Measurements from ENCODE around the gene RHOF. TPM values are rescaled to one million over a fixed set of nuclear protein-coding genes. Genes with fewer than 3 reads are reported as not detected.

RHOF gene
- total RNA-seq, 1 experiment from 2014 or later = 232 TPM

- CTCF ChIA-PET = no interaction called here
- H3K4me2 ChIP-seq (ENCODE audit: low read length) = no peak overlapping the region
- no peaks in the 10 kb centered on the region for H3K9me2 ChIP-seq (replicated peaks; ENCODE audit: low read length)
- H3K4me3 ChIP-seq (ENCODE audit: low read length) = no peak overlapping the region
- no peak overlapping the region for H3K27ac ChIP-seq (ENCODE audit: low read length)
- no peaks in the 10 kb centered on the region for H3K27me3 ChIP-seq (ENCODE audit: low read length)
- H3K79me2 ChIP-seq (ENCODE audit: low read length) = 0 out of 2 replicates have a peak, but pooled peaks cover 4% of the 10 kb centered on the region
- no peaks in the 10 kb centered on the region for H3F3A ChIP-seq (ENCODE audit: low read length, unreplicated experiment)
- no peaks in the 10 kb centered on the region for H4K20me1 ChIP-seq (ENCODE audit: low read length)
- no peak for TF ChIP-seq EZH2 (IDR thresholded peaks at IDR 0.05; ENCODE audit: low read length, unreplicated experiment)
- no peak for TF ChIP-seq CTCF (conservative IDR thresholded peaks at IDR 0.05; ENCODE audit: low read depth, low read length)
- TF ChIP-seq EZH2phosphoT487 (IDR thresholded peaks at IDR 0.05; ENCODE audit: borderline replicate concordance, low read length) = no peak
- no peak overlapping the region for H3K9ac ChIP-seq (ENCODE audit: low read length)
- BruUV-seq (replicated peaks) = no TSS peak
- H2AFZ ChIP-seq (ENCODE audit: low read length) = no peak overlapping the region
- ATAC-seq (no peak), DNase-seq (no peak)
- H3K4me1 ChIP-seq (ENCODE audit: insufficient read depth, low read length) = no peaks in the 10 kb centered on the region
- POLR2A ChIA-PET (ENCODE audit: unreplicated experiment) = no interaction called here
- no peaks in the 10 kb centered on the region for H3K36me3 ChIP-seq (ENCODE audit: low read depth, low read length)
- intact Hi-C loops (cut with micrococcal nuclease) = no loop called here
- H3K9me3 ChIP-seq (ENCODE audit: low read length) = no peaks in the 10 kb centered on the region
Observed at GRCh38 chr12:121733849-121734248, 59.6 kb downstream of the RHOF start.

- no peak overlapping the region for H3K27ac ChIP-seq (ENCODE audit: low read length)
- intact Hi-C loops (cut with micrococcal nuclease) = no loop called here
- no peaks in the 10 kb centered on the region for H3K27me3 ChIP-seq (ENCODE audit: low read length)
- BruUV-seq (replicated peaks) = no TSS peak
- no peak overlapping the region for H3K9ac ChIP-seq (ENCODE audit: low read length)
- ChIA-PET POLR2A (ENCODE audit: unreplicated experiment) (no interaction called here), CTCF (no interaction called here)
- TF ChIP-seq EZH2 (IDR thresholded peaks at IDR 0.05; ENCODE audit: low read length, unreplicated experiment) = no peak
- no peak for TF ChIP-seq EZH2phosphoT487 (IDR thresholded peaks at IDR 0.05; ENCODE audit: borderline replicate concordance, low read length)
- TF ChIP-seq CTCF (conservative IDR thresholded peaks at IDR 0.05; ENCODE audit: low read depth, low read length) = no peak
- no peaks in the 10 kb centered on the region for H3K36me3 ChIP-seq (ENCODE audit: low read depth, low read length)
- H3F3A ChIP-seq (ENCODE audit: low read length, unreplicated experiment) = no peaks in the 10 kb centered on the region
- H2AFZ ChIP-seq (ENCODE audit: low read length) = no peak overlapping the region
- no peaks in the 10 kb centered on the region for H3K9me2 ChIP-seq (replicated peaks; ENCODE audit: low read length)
- no peaks in the 10 kb centered on the region for H3K4me1 ChIP-seq (ENCODE audit: insufficient read depth, low read length)
- ATAC-seq (peak; percentile 71), DNase-seq (peak; percentile 60)
- no peak overlapping the region for H3K4me3 ChIP-seq (ENCODE audit: low read length)
- no peaks in the 10 kb centered on the region for H4K20me1 ChIP-seq (ENCODE audit: low read length)
- 0 out of 2 replicates have a peak, but pooled peaks cover 9% of the 10 kb centered on the region for H3K79me2 ChIP-seq (ENCODE audit: low read length)
- H3K4me2 ChIP-seq (ENCODE audit: low read length) = no peak overlapping the region
- H3K9me3 ChIP-seq (ENCODE audit: low read length) = no peaks in the 10 kb centered on the region
Observed at GRCh38 chr12:121731473-121731872, 62.0 kb downstream of the RHOF start.

GRCh38 chr12:121729021-121729420, 64.5 kb downstream of the RHOF start:
- BruUV-seq (replicated peaks) = no TSS peak

More at GRCh38 chr12:121729021-121729420, 64.5 kb downstream of the RHOF start:
- TF ChIP-seq EZH2 (IDR thresholded peaks at IDR 0.05; ENCODE audit: low read length, unreplicated experiment) (no peak), EZH2phosphoT487 (IDR thresholded peaks at IDR 0.05; ENCODE audit: borderline replicate concordance, low read length) (no peak), CTCF (conservative IDR thresholded peaks at IDR 0.05; ENCODE audit: low read depth, low read length) (no peak)
- ChIA-PET CTCF (no interaction called here), POLR2A (ENCODE audit: unreplicated experiment) (no interaction called here)
- no peaks in the 10 kb centered on the region for H3K36me3 ChIP-seq (ENCODE audit: low read depth, low read length)
- H3K9ac ChIP-seq (ENCODE audit: low read length) = no peak overlapping the region
- H3K4me2 ChIP-seq (ENCODE audit: low read length) = no peak overlapping the region
- no peaks in the 10 kb centered on the region for H3K4me1 ChIP-seq (ENCODE audit: insufficient read depth, low read length)
- H3K9me2 ChIP-seq (replicated peaks; ENCODE audit: low read length) = no peaks in the 10 kb centered on the region
- H3F3A ChIP-seq (ENCODE audit: low read length, unreplicated experiment) = no peaks in the 10 kb centered on the region
- intact Hi-C loops (cut with micrococcal nuclease) = no loop called here
- no peak overlapping the region for H2AFZ ChIP-seq (ENCODE audit: low read length)
- DNase-seq = no peak
- no peak overlapping the region for H3K27ac ChIP-seq (ENCODE audit: low read length)
- H3K4me3 ChIP-seq (ENCODE audit: low read length) = no peak overlapping the region
- ATAC-seq = no peak
- 0 out of 2 replicates have a peak, but pooled peaks cover 9% of the 10 kb centered on the region for H3K79me2 ChIP-seq (ENCODE audit: low read length)
- H3K9me3 ChIP-seq (ENCODE audit: low read length) = no peaks in the 10 kb centered on the region
- H4K20me1 ChIP-seq (ENCODE audit: low read length) = no peaks in the 10 kb centered on the region
- H3K27me3 ChIP-seq (ENCODE audit: low read length) = no peaks in the 10 kb centered on the region

Other genes starting within 250 kb of the RHOF start
- 52.5 and 72.3 TPM in 2 replicates for gene KDM2B, start 212.7 kb downstream of the RHOF start, total RNA-seq (2014; rRNA removed)
- 31.4 and 35.0 TPM in 2 replicates for gene ORAI1, start 167.2 kb downstream of the RHOF start, total RNA-seq (2014; rRNA removed)
- gene MORN3, start 124.0 kb downstream of the RHOF start, total RNA-seq (2014; rRNA removed) = 1.6 and 1.7 TPM in 2 replicates
- gene TMEM120B, start 80.9 kb downstream of the RHOF start, total RNA-seq (2014; rRNA removed) = 18.5 and 25.4 TPM in 2 replicates
- 7.5 and 13.0 TPM in 2 replicates for gene SETD1B, start 10.3 kb upstream of the RHOF start, total RNA-seq (2014; rRNA removed)
- not detected in 2 replicates for gene HPD, start 65.2 kb upstream of the RHOF start, total RNA-seq (2014; rRNA removed)
- 241 and 258 TPM in 2 replicates for gene PSMD9, start 95.1 kb upstream of the RHOF start, total RNA-seq (2014; rRNA removed)
- gene CFAP251, start 124.9 kb upstream of the RHOF start, total RNA-seq (2014; rRNA removed) = 3.2 and 11.5 TPM in 2 replicates
- gene BCL7A, start 228.2 kb upstream of the RHOF start, total RNA-seq (2014; rRNA removed) = 31.6 and 32.5 TPM in 2 replicates

All from PC-3 (cell line).